HuH-7 (cell line): ENCODE data around the gene RIMBP2.

ENCODE experiments used
- DNase-seq: peaks from one replicate; pipeline ENCODE4 v3.0.0; 2011; ENCODE audit warnings: low spot score

Gene RIMBP2

GRCh38 chr12:130504110-130504839 lies 211.8 kb downstream of the RIMBP2 start:
- DNase-seq: no peak

GRCh38 chr12:130501821-130502220 lies 214.3 kb downstream of the RIMBP2 start:
- DNase-seq: no peak

GRCh38 chr12:130500835-130501330 lies 215.2 kb downstream of the RIMBP2 start:
- DNase-seq: no peak

GRCh38 chr12:130499474-130499873 lies 216.6 kb downstream of the RIMBP2 start:
- no peak for DNase-seq

GRCh38 chr12:130498589-130499385 lies 217.3 kb downstream of the RIMBP2 start:
- DNase-seq: no peak

GRCh38 chr12:130497991-130498390 lies 218.1 kb downstream of the RIMBP2 start:
- DNase-seq: no peak

GRCh38 chr12:130497321-130497720 lies 218.8 kb downstream of the RIMBP2 start:
- no peak for DNase-seq

- no peak for DNase-seq
Observed at GRCh38 chr12:130496516-130497120, 219.5 kb downstream of the RIMBP2 start.

- DNase-seq: no peak
Observed at GRCh38 chr12:130495156-130495555, 220.9 kb downstream of the RIMBP2 start.

GRCh38 chr12:130494736-130495135 lies 221.4 kb downstream of the RIMBP2 start:
- DNase-seq: no peak

GRCh38 chr12:130493951-130494350 lies 222.1 kb downstream of the RIMBP2 start:
- no peak for DNase-seq

- DNase-seq: no peak
Observed at GRCh38 chr12:130491421-130492357, 224.4 kb downstream of the RIMBP2 start.

GRCh38 chr12:130490674-130491073 lies 225.4 kb downstream of the RIMBP2 start:
- DNase-seq: no peak

GRCh38 chr12:130489293-130489692 lies 226.8 kb downstream of the RIMBP2 start:
- no peak for DNase-seq

GRCh38 chr12:130488358-130488710 lies 227.8 kb downstream of the RIMBP2 start:
- DNase-seq: no peak

GRCh38 chr12:130487636-130488357 lies 228.3 kb downstream of the RIMBP2 start:
- no peak for DNase-seq

- no peak for DNase-seq
Observed at GRCh38 chr12:130486891-130487416, 229.1 kb downstream of the RIMBP2 start.

GRCh38 chr12:130486146-130486435 lies 230.0 kb downstream of the RIMBP2 start:
- DNase-seq: no peak

GRCh38 chr12:130485291-130486145 lies 230.6 kb downstream of the RIMBP2 start:
- DNase-seq: no peak

- no peak for DNase-seq
Observed at GRCh38 chr12:130484221-130484620, 231.9 kb downstream of the RIMBP2 start.
